ENCODE measurements around the gene LYPLA2.

Gene LYPLA2

DNA sequence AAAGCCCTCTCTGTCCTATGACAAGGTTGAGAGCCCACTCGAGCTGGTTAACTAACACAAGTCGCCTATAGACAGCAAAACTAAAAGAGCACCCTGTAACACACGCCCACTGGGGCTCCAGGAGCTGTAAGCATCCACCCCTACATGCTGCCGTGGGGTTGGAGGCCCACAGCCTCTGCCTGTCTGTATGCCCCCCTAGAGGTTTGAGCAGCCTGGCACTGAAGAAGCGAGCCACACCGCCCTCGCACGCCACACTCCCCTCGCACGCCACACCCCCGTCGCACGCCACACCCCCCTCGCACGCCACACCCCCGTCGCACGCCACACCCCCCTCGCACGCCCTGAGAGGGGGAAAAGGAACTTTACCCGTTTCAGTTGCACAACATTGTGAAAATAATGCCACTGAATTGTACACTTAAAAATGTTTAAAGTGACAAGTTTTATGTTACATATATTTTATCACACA, 47.5 kb downstream of the LYPLA2 start:
- DNase-seq: peak; percentile 71

DNA sequence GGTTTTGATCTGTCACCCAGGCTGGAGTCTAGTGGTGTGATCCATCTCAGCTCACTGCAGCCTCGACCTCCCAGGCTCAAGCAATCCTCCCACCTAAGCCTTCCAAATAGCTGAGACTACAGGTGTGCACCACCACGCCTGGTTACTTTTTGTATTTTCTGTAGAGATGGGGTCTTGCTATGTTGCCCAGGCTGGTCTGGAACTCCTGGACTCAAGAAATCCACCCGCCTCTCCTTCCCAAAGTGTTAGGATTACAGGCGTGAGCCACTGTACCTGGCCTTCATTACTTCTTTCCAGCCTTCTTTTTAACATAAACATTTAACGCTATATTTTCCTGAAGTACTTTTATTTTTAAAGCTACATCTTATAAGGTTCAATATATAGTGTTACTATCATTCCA, 52.7 kb downstream of the LYPLA2 start:
- DNase-seq: no peak
